Measurements from ENCODE around the gene AKAP12. TPM values are rescaled to one million over a fixed set of nuclear protein-coding genes. Genes with fewer than 3 reads are reported as not detected.
"Not testable (repeated sequence)": the region's sequence is repeated elsewhere in the genome, so short reads cannot be mapped to it uniquely, and the experiment has no call there.

The AKAP12 gene
- total and polyA plus RNA-seq, 5 experiments from 2014 or later = 0.02 TPM; not detected in 4

DNA sequence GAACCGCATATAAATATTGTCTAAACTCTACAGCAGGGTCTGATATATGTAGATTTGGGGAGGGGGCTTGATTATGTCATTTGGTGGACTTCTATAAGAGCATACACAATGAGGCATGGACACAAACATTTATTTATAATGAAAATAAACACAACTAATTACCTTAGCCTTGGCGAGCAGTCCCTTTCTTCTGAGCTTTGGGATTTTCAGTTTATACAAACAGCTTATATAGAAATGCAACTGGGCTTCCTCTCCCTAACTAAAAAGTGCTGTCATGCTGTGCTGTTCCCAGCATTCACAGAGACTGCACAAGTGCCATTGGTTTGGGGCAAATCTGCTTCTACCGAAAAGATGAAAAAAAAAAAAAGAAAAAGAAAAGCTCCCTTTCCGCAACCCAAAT lies 69.9 kb downstream of the AKAP12 start:
- no peak for ATAC-seq
- Mint-ChIP-seq H3K27ac (no peak overlapping the region), H3K27me3 (peaks cover 0 to 9% (median 2%) of the 10 kb centered on the region in 5 donors), H3K4me3 (no peak overlapping the region), H3K4me1 (no peaks in the 10 kb centered on the region), H3K9me3 (no peaks in the 10 kb centered on the region), H3K36me3 (no peaks in the 10 kb centered on the region)
- POLR2A ChIA-PET = no interaction called here
- DNase-seq = no peak

DNA sequence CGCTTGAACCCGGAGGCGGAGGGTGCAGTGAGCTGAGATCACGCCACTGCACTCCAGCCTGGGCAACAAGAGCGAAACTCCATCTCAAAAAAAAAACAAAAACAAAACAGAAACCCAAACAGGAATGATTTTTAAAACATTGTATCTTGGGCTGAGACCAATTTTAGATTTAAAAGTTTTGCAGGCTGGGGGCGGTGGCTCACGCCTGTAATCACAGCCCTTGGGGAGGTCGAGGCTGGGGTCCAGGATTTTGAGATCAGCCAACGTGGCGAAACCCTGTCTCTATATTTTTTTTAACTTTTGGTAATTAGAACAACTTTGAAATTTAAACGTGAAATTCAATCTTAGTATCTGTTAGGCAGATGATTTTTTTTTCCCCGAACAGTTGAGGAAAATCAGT lies 70.5 kb downstream of the AKAP12 start:
- Mint-ChIP-seq H3K27me3 (peaks cover 0 to 9% (median 2%) of the 10 kb centered on the region in 5 donors), H3K4me3 (no peak overlapping the region), H3K36me3 (no peaks in the 10 kb centered on the region), H3K4me1 (no peaks in the 10 kb centered on the region), H3K27ac (no peak overlapping the region), H3K9me3 (peaks cover 0 to 2% (median 0%) of the 10 kb centered on the region in 9 donors)
- DNase-seq (no peak), ATAC-seq (no peak)
- POLR2A ChIA-PET = no interaction called here

DNA sequence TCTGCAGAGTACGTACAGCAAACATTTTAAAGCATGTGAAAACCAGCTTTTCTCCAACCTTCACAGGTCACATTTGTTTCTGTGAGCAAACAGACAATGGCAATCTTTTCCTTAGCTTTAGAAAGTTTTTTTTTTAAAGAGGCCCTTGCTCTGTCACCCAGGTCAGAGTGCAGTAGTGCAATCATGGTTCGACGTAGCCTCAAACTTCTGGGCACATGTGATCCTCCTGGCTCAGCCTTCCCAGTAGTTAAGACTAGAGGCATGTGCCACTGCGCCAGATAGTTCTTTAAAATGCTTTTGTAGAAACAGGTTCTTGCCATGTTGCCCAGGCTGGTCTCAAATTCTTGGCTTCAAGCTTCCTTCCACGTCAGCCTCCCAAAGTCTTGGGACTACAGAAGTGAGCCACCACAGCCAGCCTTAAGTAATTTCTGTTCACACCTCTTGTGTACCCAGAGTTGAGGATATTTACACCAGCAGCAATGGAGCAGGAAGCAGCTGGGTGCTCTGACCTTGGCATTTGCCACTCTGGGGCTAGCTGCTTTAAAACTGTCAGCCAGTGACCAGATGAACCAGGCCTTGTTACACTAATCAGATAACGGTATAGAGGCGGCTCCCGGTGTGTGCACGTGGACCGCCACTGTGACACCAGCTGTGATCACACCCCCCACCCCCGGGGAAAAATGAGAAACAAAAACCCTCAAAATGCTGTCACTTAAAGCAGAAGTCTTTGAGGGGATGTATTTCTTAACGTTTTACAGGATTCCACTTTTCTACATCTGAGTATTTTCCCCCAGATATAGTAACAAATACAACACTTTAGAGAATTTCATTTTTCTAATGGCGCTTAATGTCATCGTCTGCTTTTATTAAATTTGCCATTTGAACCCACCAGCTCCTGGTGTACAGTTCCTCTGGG lies 71.3 kb downstream of the AKAP12 start:
- no peak for ATAC-seq
- no peaks in the 10 kb centered on the region for H3K4me1 Mint-ChIP-seq
- H3K4me3 Mint-ChIP-seq = no peak overlapping the region
- peaks cover 0 to 9% (median 2%) of the 10 kb centered on the region in 5 donors for H3K27me3 Mint-ChIP-seq
- POLR2A ChIA-PET = no interaction called here
- H3K36me3 Mint-ChIP-seq = no peaks in the 10 kb centered on the region
- no peak for DNase-seq
- no peak overlapping the region for H3K27ac Mint-ChIP-seq
- peaks cover 0 to 10% (median 4%) of the 10 kb centered on the region in 9 donors for H3K9me3 Mint-ChIP-seq

DNA sequence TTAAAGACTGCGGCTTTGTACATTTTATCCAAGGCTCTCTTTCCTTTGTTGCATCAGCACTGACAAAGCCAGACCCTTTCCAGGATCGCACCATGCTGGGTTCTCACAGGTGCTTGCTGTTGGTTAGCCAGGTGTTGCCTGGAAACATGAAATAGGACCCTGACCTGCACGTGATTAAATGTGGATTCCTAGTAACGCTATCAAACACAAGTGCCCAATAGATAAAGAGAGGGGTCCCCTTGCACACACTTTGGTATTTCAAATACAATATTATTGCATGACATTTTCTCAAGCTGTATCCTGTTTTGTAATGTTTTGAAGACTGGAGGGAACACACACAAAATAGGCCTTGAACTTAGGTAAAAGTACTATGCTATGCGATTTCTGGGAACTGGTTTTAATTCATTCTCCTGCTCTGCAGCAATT lies 73.3 kb downstream of the AKAP12 start:
- no peak for ATAC-seq

DNA sequence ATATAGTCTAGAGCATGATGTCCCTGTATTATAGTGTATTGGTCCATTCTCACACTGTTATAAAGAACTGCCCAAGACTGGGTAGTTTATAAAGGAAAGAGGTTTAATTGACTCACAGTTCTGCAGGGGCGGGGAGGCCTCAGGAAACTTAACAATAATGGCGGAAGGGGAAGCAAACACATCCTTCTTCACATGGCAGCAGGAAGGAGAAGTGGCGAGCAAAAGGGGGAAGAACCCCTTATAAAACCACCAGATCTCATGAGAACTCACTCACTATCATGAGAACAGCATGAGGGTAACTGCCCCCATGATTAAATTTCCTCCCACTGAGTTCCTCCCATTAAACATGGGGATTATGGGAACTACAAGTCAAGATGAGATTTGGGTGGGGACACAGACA lies 75.9 kb downstream of the AKAP12 start:
- DNase-seq, H3K4me3 Mint-ChIP-seq, ATAC-seq, H3K4me1 Mint-ChIP-seq, H3K27ac Mint-ChIP-seq, H3K36me3 Mint-ChIP-seq, POLR2A ChIA-PET: not testable (repeated sequence)
- Mint-ChIP-seq H3K9me3 (peaks cover 0 to 13% (median 5%) of the 10 kb centered on the region in 9 donors), H3K27me3 (peaks cover 0 to 13% (median 3%) of the 10 kb centered on the region in 5 donors)

More for the DNA sequence above, 73.3 kb downstream of the AKAP12 start:
- POLR2A ChIA-PET = no interaction called here
- DNase-seq = no peak
- H3K27me3 Mint-ChIP-seq = peaks cover 0 to 9% (median 1%) of the 10 kb centered on the region in 5 donors
- peaks cover 0 to 13% (median 5%) of the 10 kb centered on the region in 9 donors for H3K9me3 Mint-ChIP-seq
- H3K4me1 Mint-ChIP-seq = no peaks in the 10 kb centered on the region
- no peak overlapping the region for H3K4me3 Mint-ChIP-seq
- no peaks in the 10 kb centered on the region for H3K36me3 Mint-ChIP-seq
- no peak overlapping the region for H3K27ac Mint-ChIP-seq

DNA sequence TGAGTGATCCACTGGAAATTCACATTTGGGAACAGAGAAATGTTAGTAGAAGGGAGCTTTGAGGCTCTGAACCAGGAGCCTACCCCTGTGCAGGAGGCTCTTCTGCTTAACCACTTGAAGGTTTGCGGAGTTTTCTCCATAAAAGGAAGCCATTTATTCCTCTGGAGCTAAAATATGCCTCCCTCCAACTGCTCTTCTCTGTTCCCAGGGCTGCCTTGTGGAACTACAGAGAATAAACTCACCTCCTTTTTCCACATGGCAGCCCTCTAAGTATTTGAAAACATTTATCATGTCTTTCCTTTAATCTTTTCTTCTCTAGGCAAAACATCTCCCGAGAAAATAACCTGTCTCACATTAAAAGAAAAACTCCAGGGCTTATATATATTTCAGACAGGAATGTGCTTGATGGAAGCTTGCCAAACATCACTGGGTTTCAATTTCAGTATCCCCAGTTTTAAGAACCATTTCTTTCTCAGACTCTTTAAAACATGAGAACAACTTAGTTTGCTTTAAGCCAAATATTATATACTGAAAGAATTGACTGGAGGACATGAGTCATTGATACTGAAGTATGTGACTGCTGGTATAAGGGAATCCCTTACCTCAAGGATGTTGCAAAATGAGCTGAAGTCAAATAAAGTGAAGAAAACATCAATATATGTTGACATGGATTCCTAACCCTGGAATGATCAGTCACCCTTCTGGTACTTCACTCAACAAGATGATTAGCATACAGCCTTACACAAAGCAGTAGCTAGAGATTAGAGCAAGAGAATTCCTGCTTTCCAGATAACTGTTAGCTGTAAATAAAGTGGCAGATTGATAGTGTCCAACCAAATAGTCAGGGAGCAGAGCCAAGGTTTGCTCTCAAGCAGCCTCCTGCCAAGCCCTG lies 77.6 kb downstream of the AKAP12 start:
- no peaks in the 10 kb centered on the region for H3K4me1 Mint-ChIP-seq
- H3K4me3 Mint-ChIP-seq = no peak overlapping the region
- peaks cover 1 to 27% (median 6%) of the 10 kb centered on the region in 5 donors for H3K27me3 Mint-ChIP-seq
- H3K9me3 Mint-ChIP-seq = peaks cover 0 to 13% (median 5%) of the 10 kb centered on the region in 9 donors
- ATAC-seq (no peak), DNase-seq (no peak)
- POLR2A ChIA-PET = no interaction called here
- no peak overlapping the region for H3K27ac Mint-ChIP-seq
- no peaks in the 10 kb centered on the region for H3K36me3 Mint-ChIP-seq

DNA sequence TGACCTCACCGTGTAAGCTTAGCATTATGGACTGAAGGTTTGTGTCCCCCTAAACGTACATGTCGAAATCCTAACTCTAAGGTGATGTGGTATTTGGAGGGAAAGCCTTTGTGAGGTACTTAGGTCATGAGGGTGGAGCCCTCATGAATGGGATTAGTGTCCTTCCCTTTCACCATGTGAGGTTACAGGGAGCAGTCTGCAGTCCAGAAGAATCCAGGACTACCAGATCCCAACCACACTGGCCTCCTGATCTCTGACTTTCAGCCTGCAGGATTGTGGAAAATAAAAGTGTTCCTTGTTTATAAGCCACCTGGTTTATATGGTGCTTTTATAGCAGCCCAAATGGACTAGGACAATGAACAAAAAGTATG lies 78.2 kb downstream of the AKAP12 start:
- Mint-ChIP-seq H3K27me3 (peaks cover 7 to 33% (median 9%) of the 10 kb centered on the region in 5 donors), H3K36me3 (no peaks in the 10 kb centered on the region), H3K9me3 (peaks cover 0 to 13% (median 5%) of the 10 kb centered on the region in 9 donors), H3K27ac (no peak overlapping the region), H3K4me1 (no peaks in the 10 kb centered on the region), H3K4me3 (no peak overlapping the region)
- DNase-seq = no peak
- ATAC-seq = no peak
- POLR2A ChIA-PET = no interaction called here

DNA sequence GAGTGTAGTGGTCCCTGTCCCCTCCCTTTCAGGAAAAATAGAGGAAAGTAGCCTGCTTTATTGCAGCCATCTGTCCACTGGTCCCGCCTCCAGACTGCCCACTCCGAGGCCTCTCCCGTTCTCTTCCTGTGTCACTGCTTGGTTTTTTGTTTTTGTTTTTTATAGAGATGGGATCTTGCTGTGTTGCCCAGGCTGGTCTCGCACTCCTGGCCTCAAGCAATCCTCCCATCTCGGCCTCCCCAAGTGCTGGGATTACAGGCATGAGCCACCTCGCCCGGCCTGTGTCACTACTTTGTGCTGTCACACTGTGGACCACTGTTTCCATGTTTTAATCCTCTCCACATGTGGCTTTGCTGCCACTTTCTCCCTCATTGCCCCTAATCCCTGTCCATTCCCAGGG lies 80.4 kb downstream of the AKAP12 start:
- H3K27ac Mint-ChIP-seq = peak overlapping the region in 1 of 10 donors; percentile 2
- peaks cover 7 to 52% (median 17%) of the 10 kb centered on the region in 5 donors for H3K27me3 Mint-ChIP-seq
- POLR2A ChIA-PET = no interaction called here
- DNase-seq = no peak
- no peak overlapping the region for H3K4me3 Mint-ChIP-seq
- peaks cover 2 to 16% (median 14%) of the 10 kb centered on the region in 4 donors for H3K4me1 Mint-ChIP-seq
- H3K9me3 Mint-ChIP-seq = peaks cover 0 to 13% (median 5%) of the 10 kb centered on the region in 9 donors
- no peak for ATAC-seq
- H3K36me3 Mint-ChIP-seq = no peaks in the 10 kb centered on the region

DNA sequence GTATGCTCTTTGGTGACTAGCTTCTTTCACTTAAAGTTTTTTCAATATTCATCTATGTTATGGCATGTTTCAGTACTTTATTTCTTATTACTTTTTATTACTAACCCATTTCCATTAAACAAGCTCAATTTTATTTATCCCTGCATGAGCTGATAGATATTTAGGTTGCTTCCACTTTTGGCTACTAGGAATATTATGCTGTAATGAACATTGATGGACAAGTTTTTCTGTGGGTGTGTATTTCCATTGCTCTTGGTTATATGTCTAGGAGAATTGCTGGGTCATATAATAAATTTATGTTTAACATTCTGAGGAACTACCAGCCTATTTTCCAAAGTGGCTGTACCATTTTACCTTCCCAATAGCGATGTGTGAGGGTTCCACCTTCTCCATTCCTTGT lies 81.7 kb downstream of the AKAP12 start:
- Mint-ChIP-seq H3K36me3 (no peaks in the 10 kb centered on the region), H3K4me1 (peaks cover 7 to 26% (median 22%) of the 10 kb centered on the region in 4 donors), H3K9me3 (peaks cover 0 to 2% (median 0%) of the 10 kb centered on the region in 9 donors), H3K27me3 (peaks cover 13 to 62% (median 20%) of the 10 kb centered on the region in 5 donors), H3K4me3 (no peak overlapping the region), H3K27ac (no peak overlapping the region)
- DNase-seq (no peak), ATAC-seq (no peak)
- POLR2A ChIA-PET = interaction anchor here (0.7 kb wide), 1 partner anchor 475 kb away, joined by 3 read pairs; no protein-coding TSS in a partner anchor

DNA sequence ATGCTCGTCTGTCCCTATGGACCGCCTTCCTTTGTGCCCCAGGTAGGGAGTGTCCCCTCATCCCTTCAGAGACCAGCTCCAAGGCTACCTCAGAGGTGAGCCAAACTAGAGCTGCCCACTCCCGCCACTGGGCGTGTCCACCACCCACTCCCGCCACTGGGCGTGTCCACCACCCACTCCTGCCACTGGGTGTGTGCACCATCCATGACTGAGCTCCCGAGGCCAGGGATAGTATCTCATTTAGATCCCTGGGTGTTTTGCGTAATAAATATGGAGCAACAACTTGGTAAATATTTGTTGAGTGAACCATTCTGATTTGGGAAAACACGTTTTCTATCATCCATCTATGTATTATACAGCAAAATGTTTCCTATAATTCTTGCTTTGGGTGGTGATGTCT lies 82.8 kb downstream of the AKAP12 start:
- no peak overlapping the region for H3K4me3 Mint-ChIP-seq
- no peaks in the 10 kb centered on the region for H3K9me3 Mint-ChIP-seq
- no peaks in the 10 kb centered on the region for H3K36me3 Mint-ChIP-seq
- no peak overlapping the region for H3K27ac Mint-ChIP-seq
- ATAC-seq = no peak
- DNase-seq = no peak
- peaks cover 19 to 73% (median 23%) of the 10 kb centered on the region in 5 donors for H3K27me3 Mint-ChIP-seq
- H3K4me1 Mint-ChIP-seq = peaks cover 7 to 26% (median 22%) of the 10 kb centered on the region in 4 donors
- POLR2A ChIA-PET = no interaction called here

DNA sequence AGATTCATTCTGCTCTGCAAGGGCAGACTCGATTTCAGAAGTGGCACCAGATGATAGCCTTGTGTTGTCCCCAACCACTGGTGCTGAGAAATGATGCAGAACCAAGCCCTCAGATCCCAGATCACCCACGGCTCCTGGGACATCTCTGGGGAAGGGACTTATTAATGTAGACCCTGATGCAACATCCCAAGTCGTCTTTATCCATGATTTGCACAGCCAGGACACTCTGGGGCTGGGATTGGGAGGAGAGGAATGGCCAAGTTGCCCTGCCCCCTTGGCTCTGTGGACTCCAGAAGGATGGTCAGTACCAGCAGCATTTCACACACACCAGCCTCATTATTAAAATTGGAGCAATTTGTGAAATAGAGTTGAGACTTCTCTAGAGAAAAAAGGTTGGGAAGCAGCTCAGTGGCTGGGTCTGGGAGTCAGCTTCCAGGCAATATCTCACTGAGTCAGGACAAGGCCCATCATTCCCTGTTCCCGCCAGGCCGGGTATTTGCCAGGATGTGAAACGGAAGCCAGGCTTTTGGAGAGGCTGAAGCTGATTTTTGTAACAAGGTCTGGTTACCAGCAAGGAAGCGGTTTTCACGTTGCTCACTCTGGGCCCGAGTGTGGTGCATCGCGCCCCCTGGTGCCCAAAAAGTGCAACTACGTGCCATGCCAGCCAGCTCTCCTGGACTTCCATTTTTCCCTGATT lies 84.2 kb downstream of the AKAP12 start:
- peak overlapping the region in 8 of 10 donors; percentile 20 to 89 (median 62) for H3K4me3 Mint-ChIP-seq
- no peaks in the 10 kb centered on the region for H3K9me3 Mint-ChIP-seq
- no peaks in the 10 kb centered on the region for H3K36me3 Mint-ChIP-seq
- DNase-seq = peak; percentile 44 to 81 (median 66)
- peaks cover 25 to 78% (median 30%) of the 10 kb centered on the region in 5 donors for H3K27me3 Mint-ChIP-seq
- peaks cover 7 to 26% (median 22%) of the 10 kb centered on the region in 4 donors for H3K4me1 Mint-ChIP-seq
- ATAC-seq = peak; percentile 76 to 82
- H3K27ac Mint-ChIP-seq = peak overlapping the region in 2 of 10 donors; percentile 16 to 36
- POLR2A ChIA-PET = interaction anchor here (1.2 to 1.9 kb wide), 3 partner anchors 67 to 432 kb away, joined by 3 to 7 read pairs (median 6); partner anchors contain the start of gene RMND1

DNA sequence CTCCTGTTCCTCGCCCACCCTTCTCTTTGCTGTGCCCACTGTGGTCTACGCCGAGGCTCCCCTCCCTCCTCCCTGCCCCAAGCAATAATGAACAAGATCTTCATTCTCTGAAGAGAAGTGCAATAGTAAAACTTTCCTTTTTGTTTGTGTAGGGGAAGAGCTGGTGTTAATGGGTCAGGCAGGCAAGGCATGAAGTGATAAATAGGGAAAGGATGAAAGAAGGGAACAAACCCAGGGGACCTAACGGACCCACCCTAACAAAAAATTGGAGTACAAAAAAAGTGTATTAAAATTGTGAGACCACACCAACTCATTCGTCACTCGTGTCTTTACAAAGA lies 84.7 kb downstream of the AKAP12 start:
- Mint-ChIP-seq H3K4me1 (peaks cover 7 to 26% (median 22%) of the 10 kb centered on the region in 4 donors), H3K27ac (peak overlapping the region in 1 of 10 donors; percentile 36), H3K27me3 (peaks cover 25 to 82% (median 34%) of the 10 kb centered on the region in 5 donors), H3K9me3 (no peaks in the 10 kb centered on the region), H3K36me3 (no peaks in the 10 kb centered on the region), H3K4me3 (peak overlapping the region in 8 of 10 donors; percentile 46 to 89 (median 74))
- DNase-seq = no peak
- POLR2A ChIA-PET = interaction anchor here (1.2 to 1.9 kb wide), 3 partner anchors 66 to 433 kb away, joined by 3 to 7 read pairs (median 6); partner anchors contain the start of gene RMND1
- peak; percentile 13 to 29 for ATAC-seq

Data from naive thymus-derived CD8-positive, alpha-beta T cell (primary cell).